Spleen (tissue), 7 donors: ENCODE measurements around the gene ADAMTS12.

ENCODE experiments used
- CTCF ChIP-seq, 11 experiments: fragments of 200-600 bp in 7 of 11; fragments of 450-650 bp in 4 of 11; sonication (generic) in 4 of 11; IDR thresholded peaks in 8 of 11; conservative IDR thresholded peaks in 3 of 11; 1 replicate in 7 of 11; 2 replicates in 4 of 11; pipeline versions ENCODE4 v1.4.0 to v1.8.0; 2016 to 2021; ENCODE audit warnings: antibody characterized with exemption in 11 of 11, inconsistent platforms in 4 of 11, mild to moderate bottlenecking in 1 of 11
- POLR2A ChIP-seq, 3 donors: fragments of 450-650 bp; IDR thresholded peaks; one replicate each; pipeline ENCODE4 v1.5.1; 2017; ENCODE audit warnings: antibody characterized with exemption in 3 of 3, mild to moderate bottlenecking in 1 of 3
- POLR2AphosphoS5 ChIP-seq, 3 donors: sonication (generic); formaldehyde crosslinking; IDR thresholded peaks; one replicate each; pipeline ENCODE4 v1.5.1; 2017; ENCODE audit warnings: antibody characterized with exemption in 3 of 3
- donor health status: DM: no; HTN: no; CAD: no; lungs with moderate emphysema.
- donor health status: DM: no; HTN: no; CAD: no.
- donor health status: DM: no; HTN: no; CAD: no.

- TF ChIP-seq POLR2AphosphoS5 (IDR thresholded peaks at IDR 0.05) (no peak), POLR2A (IDR thresholded peaks at IDR 0.05) (no peak), CTCF (IDR thresholded peaks at IDR 0.05 in 8 of 11, conservative IDR thresholded peaks at IDR 0.05 in 3 of 11) (no peak)
These were observed 404.6 kb downstream of the ADAMTS12 start for GRCh38 chr5:33487236-33487635.
